NAMALWA (cell line): ENCODE measurements around the gene EN1.

ENCODE experiments used
- DNase-seq: peaks from one replicate; pipeline ENCODE4 v3.0.0-alpha.2; 2015; ENCODE audit warnings: low spot score

EN1 gene

DNA sequence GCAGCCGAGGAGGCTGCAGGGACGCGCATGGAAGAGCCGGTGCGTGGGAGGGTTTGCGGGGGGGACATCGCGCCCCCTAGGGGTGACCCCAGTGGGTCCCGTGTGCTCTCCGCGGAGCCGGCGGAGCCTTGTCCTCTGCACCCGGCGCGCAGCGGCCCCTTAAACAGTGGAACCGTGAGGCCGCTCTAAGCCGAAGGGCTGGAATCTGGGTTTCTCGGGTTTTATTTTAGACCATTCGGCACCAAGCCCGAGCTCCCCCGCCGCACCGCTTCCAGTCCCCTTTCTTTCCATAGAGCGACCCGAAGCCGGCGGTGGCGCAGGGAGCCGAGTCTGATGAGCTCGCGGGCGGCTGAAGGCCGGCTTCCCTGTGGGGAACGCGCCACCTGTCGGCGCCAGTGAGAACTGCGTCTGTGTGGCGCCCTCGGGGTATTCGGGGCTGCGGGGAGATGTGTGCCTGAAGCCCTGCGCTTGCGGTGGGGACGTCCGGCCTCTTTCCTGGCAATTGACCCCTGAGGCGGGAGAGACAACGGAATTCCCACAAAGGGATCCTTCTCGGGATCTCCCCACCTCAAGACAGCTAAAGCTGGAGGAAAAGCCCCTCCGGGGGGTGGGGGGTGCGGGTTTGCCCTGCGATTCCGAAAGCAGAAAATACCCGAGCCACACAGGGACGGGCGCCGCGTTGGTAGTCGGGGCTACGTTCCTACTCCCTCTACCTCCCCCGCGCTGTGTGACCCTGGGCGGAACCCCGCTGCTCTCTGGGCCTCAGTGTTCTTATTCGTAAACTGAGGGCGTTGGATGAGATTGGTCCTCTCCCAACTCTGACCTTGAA is 8.2 kb upstream of the EN1 start:
- peak; percentile 68 for DNase-seq

DNA sequence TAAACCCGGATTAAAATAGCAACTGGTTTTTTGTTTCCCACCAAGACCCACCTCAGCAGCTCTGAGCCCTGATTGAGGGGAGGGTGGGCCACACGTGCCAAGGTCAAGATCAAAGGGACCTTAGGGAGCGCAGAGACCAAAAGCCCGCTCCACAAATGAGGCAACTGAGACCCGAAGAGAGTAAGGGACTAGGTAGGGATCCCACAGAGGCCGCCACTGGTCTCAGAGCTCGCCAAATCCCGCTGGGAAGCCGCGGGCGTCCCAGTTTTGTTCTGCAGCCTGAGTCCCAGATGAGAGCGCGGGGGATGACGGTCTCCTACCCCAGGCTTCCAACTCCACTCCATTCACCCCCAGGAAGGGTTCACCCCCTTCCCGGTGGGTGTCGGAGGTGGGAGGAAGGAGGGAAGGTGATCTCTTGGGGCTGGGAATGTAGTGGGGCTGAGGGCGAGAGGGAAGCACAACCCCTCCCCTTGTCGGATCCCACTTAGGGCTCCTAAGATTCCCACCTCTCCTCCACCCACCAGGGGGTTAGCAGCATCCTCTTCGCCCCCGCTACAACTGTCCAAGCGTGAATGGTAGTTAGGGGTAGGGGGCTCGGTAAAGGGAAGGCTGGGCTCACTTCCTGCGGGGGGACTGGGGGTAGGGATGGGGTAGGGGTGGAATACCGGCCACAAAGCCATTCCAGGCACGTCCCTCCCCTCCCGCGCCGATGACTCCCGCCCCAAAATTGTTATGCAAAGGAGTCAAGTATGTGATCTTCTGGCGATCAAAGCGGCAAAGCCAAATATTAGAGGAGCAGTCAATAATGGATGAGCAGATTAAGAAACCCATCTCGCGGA is 7.3 kb upstream of the EN1 start:
- no peak for DNase-seq

DNA sequence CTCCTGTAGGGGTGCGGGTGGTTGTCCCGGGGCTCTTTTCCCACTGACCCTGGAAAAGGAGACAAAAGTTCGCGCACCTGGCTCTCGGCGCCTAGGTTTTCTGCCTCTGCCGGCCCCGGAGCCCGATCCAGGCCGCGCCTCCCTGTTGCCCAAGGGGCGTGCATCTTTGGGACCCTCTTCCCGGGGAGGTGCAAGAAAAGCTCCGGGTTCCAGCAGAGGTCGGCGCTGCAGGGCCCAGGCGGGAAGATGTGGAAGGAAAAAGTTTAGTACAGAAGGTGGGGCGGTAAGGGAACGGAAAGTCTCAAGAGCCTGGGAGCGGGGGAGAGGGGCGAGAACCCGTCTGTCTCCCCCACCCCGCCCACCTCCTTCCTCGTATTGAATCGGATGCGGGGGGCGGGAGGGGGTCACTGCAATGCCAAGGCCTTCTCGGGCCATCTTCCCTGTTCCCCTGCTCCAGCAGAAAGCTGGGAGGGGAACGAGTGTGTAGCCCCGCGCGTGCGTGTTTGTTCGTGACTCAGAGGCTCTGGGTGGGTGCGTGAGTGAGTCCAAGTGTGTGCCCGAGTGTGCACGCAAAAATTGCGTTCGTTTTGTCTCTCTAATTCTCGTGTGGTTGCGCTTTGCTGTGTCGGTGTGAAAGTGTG is 6.3 kb upstream of the EN1 start:
- no peak for DNase-seq

DNA sequence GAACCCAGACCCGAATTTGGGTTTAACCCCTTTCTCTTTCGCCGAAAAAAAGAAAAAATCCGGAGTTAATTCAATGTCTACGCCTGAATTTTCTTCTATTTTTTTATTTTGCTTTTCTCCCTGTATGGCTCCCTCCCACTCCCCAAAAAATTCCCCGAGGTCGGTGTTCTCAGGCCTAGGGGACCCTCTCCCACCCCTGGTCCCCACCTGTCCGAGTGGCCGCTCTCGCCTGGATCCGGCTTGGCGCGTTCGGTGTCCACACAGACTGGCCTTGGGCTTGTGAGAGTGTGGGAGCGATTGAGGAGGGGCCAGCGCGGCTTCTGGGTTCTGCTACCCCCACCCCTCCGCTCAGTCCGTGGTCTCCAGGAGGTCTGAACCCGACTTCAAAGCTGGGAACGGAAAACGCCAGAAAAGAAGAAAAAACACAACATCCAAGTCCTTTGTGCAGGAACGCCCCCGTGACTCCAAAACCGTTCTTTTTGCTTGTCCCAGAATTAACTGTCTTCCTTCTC is 5.7 kb upstream of the EN1 start:
- no peak for DNase-seq

DNA sequence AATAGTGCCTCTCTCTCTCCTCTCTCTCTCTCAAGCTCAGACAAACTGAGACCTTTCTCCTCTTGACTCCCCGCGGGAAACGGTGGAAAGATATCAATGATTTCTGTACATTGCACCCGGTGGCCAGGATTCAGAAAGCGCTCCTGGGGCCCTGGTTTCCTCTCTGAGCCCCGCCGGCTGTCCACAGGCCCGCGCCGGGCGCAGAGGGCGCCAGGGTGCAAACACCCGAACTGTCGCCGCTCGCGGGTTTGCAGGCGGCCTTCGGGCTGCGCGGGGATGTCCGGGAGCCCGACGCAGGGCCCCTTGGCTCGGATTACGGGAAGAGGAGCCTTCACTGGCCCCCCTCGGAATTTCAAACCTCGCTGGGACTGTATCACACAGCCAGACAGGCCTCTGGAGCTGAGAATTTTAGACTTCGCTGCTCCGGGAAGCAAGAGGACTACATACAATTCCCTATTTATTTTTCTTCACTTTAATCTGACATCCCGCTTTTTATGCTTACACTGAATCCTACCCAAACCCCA is 5.2 kb upstream of the EN1 start:
- DNase-seq = no peak

DNA sequence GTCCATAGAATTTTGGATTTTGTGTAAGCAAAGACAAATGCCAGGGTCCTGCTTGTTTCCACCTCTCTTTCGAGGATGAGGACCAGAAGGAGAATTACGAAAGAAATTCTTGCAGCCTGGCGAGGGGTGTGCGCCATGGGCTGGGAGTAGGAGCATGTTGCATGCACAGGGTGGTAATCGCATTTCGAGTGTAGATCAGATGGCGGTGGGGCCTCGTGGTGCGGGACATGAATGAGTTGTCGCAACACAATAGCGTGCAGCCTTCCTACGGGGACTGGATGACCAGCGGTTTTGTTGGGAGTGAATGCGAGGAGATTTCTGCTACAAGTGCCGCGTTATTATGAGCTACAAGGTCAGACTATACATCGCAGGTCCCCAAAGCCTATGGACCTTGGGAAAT is 4.2 kb upstream of the EN1 start:
- no peak for DNase-seq

DNA sequence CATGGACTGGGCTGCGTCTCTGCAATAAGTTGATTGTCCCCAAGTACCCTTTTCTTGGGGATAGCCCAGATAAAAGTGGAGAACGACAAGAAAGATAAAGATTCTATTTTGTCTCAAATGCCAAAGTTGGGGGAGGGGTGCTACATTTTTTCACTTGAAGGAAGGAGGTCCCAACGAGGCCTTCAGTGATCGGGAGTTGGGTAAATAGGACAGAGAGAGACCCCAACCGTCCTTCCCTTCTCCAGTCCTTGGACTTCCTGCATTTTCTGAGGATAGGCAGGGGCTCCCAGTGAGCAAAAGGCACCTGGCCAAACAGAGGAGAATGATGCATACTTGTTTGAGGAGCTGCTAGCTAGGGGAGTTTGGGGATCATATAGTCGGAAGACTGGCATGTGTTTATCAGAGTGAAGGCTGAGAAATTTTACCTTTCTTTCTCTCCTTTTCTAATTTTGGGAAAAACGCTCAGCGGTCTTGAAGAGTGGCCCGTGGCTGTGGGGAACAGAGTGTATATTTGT is 3.5 kb upstream of the EN1 start:
- DNase-seq = no peak

DNA sequence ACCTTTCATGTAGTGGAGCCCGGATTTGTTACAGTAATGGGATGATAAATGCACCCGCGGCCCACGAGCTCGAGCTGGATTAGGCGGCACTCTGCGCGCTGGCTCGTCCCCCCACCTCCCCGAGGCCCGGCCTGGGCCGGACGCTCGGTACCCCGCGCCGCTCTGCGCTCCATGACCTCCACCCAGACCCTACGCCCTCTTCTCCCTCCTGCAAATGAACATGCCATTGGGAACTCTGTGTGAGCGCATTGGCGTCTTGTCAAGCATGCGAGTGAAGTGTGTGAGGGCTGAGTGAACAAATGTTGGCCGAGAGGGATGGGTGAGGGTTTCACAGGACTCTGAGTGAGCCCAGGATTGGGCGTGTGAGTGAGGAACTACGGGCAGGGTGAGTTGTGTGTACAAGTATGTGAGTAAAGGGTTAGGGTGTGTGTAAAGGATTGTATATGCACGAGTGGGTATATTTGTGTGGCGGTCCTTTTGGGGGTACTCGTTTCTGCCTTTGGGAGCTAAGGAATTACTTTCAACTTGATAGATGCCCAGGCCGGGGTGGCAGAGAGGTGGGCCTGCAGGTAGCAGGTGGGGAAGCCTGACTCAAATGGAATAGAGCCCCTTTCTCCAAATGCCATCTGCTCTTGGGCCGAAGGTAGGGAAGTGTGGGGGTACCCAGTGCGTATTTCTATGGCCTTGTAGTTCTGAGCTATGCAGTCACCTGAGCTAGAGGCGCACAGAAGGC is 2.9 kb upstream of the EN1 start:
- DNase-seq = no peak

DNA sequence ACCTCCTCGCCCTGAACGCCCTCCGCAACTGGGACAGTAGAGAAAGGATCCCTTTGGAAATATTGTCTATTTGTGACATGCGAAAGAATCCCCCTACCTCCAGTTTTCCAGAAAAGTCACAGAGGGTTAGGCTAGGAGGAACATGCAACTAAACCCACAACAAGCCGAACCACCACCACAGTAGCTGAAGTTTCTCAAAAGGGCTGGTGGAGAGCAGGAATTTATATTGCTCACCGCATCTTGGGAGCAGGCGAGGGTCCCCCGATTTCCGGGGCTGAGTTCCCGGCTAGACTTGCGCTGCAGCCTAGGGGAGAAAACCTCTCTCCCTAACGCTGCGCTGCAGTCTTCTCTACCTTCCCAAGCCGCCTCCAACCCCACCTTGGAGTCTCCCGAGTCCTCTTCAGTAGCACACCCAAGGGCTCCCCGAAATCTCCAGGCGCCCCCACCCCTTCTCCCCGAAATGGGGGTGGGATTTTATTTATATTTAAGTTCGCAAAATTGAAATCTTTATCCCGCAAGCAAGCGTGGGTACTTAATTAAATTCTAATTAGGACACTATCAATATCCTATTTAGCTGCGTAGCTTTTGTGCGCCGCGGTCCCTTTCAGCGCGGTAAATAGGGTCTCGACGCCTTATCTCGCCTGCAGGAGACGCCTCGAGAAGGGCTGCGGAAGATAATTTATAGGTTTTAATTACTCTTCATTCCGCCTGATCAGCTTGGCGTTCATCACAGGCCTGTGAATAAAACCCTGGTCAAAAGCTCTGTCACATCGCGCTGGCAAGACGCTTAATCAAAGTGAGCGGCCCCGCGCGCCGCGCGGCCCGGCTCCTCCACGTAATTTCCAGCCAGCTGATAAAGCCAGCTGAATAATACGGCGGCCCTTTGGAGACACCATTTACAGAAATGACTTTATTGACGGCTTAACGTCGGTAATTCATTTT is 2.0 kb upstream of the EN1 start:
- DNase-seq = no peak

DNA sequence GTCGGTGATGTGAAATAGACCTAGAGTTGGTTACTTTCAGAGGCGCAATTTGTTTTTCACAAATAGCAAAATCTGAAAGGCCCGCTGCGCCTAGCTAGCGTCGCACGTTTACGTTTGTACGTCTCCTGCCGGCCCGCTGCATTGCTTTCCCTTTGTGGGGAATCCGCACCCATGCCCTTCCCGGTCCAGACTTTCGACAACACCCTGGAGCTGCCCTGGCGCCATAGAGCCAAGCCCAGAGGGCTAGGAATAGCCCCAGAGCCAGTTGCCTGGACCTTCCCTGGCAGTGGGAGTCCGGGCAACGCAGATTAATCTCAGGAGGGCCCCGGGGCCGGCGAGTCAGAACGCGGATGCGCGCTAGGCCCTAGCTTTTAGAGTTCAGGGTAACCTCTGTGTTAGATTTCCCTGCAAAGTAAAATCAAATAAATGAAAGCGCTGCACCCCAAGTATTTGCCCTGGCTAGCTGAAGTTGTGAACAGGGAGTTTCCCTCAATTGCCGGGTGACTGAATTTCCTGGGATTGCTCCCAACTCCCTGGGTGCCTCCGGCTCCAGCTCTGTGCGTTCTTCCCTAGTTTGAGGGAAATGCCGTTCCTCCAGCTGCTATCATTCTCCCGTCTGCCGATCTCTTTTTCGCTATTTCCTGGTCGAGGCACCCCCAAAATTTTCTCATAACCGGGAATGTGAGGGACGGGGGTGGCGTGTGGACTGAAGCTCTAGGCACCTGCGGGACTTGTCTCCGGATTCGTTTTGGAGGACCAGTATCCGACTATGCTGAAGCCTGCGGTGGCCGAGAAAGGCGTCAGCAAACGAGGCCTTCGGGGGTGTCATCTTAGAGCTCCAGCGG is 1.2 kb upstream of the EN1 start:
- DNase-seq = no peak

DNA sequence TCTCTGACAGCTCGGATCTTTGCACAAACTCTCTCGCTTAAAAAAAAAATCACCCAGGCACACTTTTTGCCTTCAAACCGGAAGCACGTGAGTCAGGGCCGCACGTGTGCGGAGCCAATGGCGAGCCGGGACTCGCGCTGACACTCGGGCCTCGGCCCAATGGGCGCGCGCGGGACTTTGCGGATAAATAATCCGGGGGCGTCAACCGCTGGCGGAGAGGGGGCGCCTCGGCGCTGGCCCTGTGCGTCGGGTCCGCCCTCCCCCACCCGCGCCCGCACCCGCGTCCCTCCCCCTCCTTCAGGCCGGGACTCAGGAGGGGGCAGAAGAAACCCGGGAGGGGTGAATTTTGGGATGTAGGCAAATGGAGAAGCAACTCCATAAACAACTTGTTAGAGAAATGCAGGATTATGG is 319 bp upstream of the EN1 start:
- DNase-seq = no peak

DNA sequence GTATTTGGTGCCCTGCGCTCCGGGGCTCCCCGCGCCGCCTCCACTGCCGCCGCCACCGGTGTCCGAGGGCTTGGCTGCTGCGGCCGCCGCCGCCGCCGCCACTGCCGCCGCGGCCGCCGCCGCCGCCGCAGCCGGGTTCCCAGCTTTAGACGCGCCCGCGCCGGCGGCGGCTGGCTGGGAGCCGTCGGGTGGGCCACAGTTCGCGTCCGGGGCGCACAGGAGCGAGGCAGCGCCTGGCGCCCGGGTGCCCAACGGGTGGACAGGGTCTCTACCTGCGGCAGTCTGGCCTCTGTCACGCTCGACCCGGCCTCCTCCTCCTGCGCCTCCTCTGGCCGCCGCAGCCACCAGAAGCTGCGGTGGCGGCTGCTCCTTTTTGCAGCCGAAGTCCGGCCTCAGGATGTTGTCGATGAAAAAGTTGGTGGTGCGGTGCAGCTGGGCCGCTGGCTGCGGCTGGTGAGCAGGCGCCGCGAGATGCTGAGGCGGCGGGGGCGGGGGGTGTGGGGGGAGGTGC is 951 bp downstream of the EN1 start:
- DNase-seq = no peak

DNA sequence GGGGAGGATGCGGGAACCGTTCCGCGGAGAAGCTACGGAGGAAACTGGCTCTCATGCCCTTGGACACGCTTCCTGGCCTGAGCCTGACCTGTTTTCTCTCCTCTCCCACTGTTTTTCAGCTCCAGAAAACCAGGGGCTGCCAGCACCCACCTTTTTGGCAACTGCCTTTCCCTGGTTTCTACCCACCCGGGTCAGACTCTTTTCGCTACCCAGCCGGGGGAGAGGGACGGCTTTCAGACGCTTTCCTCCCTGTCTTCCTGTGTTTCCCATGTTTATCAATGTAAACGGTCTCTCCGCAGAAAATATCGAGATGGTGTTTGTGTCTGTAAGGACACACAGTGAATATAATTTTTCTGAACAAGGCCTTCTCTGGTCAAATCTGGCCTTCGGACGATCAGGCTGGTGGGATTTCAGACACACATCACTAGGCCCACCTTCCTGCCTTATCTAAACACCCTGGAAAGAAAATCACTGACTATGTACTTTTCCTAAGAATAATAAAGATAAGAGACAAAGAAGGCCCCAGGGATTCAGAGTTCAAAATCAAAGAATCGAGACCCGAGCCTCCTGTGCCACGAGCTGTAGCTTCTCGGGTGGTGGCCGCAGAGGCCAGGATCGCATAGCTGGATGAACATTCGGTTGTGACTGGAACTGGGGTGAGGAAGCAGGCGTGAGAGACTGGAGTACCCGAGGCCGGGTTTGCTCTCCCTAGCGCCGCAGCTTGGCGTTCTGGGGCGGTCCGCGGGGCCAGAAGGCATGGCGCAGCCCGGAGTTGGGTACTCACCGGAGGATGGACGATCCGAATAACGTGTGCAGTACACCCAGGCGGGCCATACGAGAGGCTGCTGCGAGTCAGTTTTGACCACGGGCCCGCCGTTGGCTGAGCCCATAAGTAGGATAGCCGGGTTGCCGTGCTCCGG is 1.7 kb downstream of the EN1 start:
- DNase-seq = no peak

DNA sequence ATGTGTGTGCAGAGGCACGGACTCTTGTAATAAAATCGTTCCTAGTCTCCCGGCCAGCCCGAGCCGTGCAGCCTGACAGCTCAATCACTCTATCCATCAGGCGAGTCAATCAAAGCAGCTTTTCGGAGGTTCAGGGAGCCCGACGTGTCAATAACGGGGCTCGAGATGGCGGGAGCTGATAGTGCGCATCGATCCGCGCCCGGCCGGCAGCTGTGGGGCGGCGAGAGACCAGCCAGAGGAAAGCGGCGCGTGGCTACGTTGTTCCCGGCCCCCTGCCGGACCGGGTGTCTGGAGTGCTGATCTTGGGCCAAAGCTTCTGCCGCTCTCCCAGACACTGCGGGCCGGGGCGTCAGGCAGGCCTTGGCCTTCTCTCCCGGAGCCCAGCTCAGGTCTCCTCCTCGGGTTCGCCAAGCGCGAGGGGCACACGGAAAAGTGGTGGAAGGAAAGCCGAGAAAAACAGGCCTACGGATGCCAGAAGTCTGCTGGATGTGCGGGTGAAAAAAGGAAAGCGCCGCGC is 2.4 kb downstream of the EN1 start:
- DNase-seq = no peak

DNA sequence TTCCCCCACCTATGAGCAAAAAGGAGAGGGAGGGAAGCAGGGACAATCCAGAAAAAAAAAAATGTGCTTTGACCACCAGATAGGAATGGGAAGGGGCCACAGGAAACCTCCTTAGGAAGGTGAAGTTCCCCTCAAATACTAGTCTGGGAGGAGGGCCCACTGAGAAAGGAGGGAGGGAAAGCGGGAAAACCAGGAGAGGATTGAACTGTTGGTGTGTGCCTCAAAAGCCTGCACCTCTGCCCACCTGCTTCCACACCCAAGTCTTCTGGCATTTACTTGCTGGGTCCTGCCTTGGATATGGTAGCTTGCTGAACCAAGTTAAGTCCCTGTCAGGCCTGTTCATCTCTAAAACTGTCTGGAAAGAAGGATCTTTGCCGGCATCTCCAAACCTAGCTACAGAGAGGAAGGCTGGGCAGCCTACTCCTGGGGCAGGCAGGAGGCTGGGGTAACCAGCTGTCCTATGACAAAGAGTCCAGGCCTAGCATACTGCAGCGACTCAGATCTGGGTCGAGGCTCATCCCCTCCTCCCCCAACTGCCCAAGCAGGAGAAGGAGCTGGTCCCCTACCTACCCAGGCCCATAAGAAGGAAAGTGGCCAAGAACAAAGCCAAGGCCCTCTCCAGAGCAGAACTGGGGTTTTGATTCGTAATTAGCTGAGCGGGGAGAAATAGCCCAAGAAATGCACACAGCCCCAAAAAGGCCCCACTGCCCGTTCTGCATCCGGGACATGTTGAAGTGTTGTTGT is 3.0 kb downstream of the EN1 start:
- no peak for DNase-seq

DNA sequence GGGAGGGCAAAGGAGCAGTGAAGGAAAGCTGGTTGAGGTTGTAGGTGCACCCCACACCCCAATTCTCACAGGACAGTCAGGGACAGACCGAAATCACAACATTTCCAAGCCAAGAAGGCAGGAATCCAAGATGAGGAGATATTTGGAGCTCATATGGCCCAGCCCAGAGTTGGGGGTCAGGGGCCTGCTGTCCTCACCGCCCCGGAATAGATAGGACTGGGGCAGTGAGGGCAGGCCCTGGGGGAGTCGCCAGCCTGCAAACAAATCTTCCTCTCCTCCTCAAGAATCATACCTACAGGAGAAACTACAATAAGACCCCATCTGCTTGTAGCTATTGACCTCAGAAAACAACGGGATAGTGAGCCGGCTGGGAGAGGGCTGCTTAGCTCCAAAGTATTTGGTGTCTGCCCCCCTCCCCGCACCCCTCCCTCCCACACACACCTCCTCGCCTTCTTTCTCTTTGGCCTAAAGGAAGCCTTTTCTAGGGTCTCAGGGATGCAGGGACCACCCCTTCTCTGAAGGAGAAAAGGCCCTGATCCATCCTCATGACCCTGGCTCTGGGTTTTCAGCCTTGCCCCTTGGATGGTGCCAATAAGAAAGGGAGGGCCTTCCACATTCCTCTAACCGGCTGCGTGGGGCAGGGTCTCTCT is 3.8 kb downstream of the EN1 start:
- no peak for DNase-seq
